HG03108 (cell line): ENCODE data around the gene NKAIN2.

Experiments
- ATAC-seq: cut with Tn5 transposase; IDR thresholded peaks from one replicate; pipeline ENCODE4 v1.9.1; 2021; ENCODE audit warnings: moderate library complexity; ENCODE audit not compliant: unreplicated experiment

The NKAIN2 gene

GRCh38 chr6:123803504-123804013 is at the start of gene NKAIN2:
TSS of gene NKAIN2 (plus strand) at chr6:123803865.
- no peak for ATAC-seq

GRCh38 chr6:123759472-123759871 is 44.2 kb upstream of the NKAIN2 start:
- no peak for ATAC-seq

- ATAC-seq = no peak
Observed at GRCh38 chr6:123763904-123764303, 39.8 kb upstream of the NKAIN2 start.

GRCh38 chr6:123764722-123765121 is 38.9 kb upstream of the NKAIN2 start:
- ATAC-seq = no peak

GRCh38 chr6:123768921-123769320 is 34.7 kb upstream of the NKAIN2 start:
- ATAC-seq = no peak

GRCh38 chr6:123769431-123769830 is 34.2 kb upstream of the NKAIN2 start:
- no peak for ATAC-seq

- ATAC-seq = peak; percentile 52
Observed at GRCh38 chr6:123770247-123770949, 33.3 kb upstream of the NKAIN2 start.

GRCh38 chr6:123771126-123771525 is 32.5 kb upstream of the NKAIN2 start:
- ATAC-seq = no peak

GRCh38 chr6:123777563-123777962 is 26.1 kb upstream of the NKAIN2 start:
- no peak for ATAC-seq

- no peak for ATAC-seq
Observed at GRCh38 chr6:123780021-123780420, 23.6 kb upstream of the NKAIN2 start.

GRCh38 chr6:123784330-123784729 is 19.3 kb upstream of the NKAIN2 start:
- ATAC-seq = no peak

- ATAC-seq = no peak
Observed at GRCh38 chr6:123785039-123785438, 18.6 kb upstream of the NKAIN2 start.

- no peak for ATAC-seq
Observed at GRCh38 chr6:123788319-123788718, 15.3 kb upstream of the NKAIN2 start.

- ATAC-seq = no peak
Observed at GRCh38 chr6:123794190-123794589, 9.5 kb upstream of the NKAIN2 start.

- no peak for ATAC-seq
Observed at GRCh38 chr6:123794799-123795198, 8.9 kb upstream of the NKAIN2 start.

- no peak for ATAC-seq
Observed at GRCh38 chr6:123801067-123801466, 2.6 kb upstream of the NKAIN2 start.

GRCh38 chr6:123802351-123802696 is 1.3 kb upstream of the NKAIN2 start:
- ATAC-seq = no peak

GRCh38 chr6:123802697-123803503 is 765 bp upstream of the NKAIN2 start:
- peak; percentile 94 for ATAC-seq

- no peak for ATAC-seq
Observed at GRCh38 chr6:123804014-123804786, 535 bp downstream of the NKAIN2 start.

- no peak for ATAC-seq
Observed at GRCh38 chr6:123804787-123805540, 1.3 kb downstream of the NKAIN2 start.

GRCh38 chr6:123805921-123806320 is 2.3 kb downstream of the NKAIN2 start:
- no peak for ATAC-seq
